Lower lobe of right lung (tissue), 2 donors: ENCODE measurements around the gene RAD51B. TPM values are rescaled to one million over a fixed set of nuclear protein-coding genes. Genes with fewer than 3 reads are reported as not detected.

Experiments
- ATAC-seq, 2 donors: fragments of 200-7000 bp; cut with Tn5 transposase; one replicate each; pipeline ENCODE4 v1.9.1; 2020 to 2022; ENCODE audit warnings: mild to moderate bottlenecking in 2 of 2, moderate library complexity in 2 of 2
- DNase-seq: peaks from one replicate; pipeline ENCODE4 v3.0.0-alpha.2; 2020
- H3K27ac ChIP-seq: fragments of 200-600 bp; one replicate; pipeline ENCODE4 v1.8.0; 2022
- H3K27me3 ChIP-seq: fragments of 200-600 bp; one replicate; pipeline ENCODE4 v1.8.0; 2022; ENCODE audit warnings: low read depth
- H3K36me3 ChIP-seq: fragments of 200-600 bp; one replicate; pipeline ENCODE4 v1.8.0; 2022; ENCODE audit warnings: mild to moderate bottlenecking
- H3K4me1 ChIP-seq: fragments of 200-600 bp; one replicate; pipeline ENCODE4 v1.8.0; 2022
- H3K4me3 ChIP-seq: fragments of 200-600 bp; one replicate; pipeline ENCODE4 v1.8.0; 2022; ENCODE audit warnings: mild to moderate bottlenecking
- H3K9me3 ChIP-seq: fragments of 200-600 bp; one replicate; pipeline ENCODE4 v1.8.0; 2022
- CTCF ChIP-seq: fragments of 200-600 bp; IDR thresholded peaks from one replicate; pipeline ENCODE4 v1.8.0; 2022; ENCODE audit warnings: antibody characterized with exemption, mild to moderate bottlenecking
- intact Hi-C: fragments of 100-400 bp; cut with DNase I; formaldehyde crosslinking; loops from one replicate; pipeline ENCODE4 v1.11.0; 2022
- total RNA-seq: library from RNA; stranded (reverse); fragmentation: NEBNext Ultra II Directional; extraction: Animal tissue kit (Norgen Biotek cat#: 25700); gene quantifications from one replicate; pipeline ENCODE4 v1.2.1, GENCODE V29; 2021
- donor health status: DM: no; HTN: yes; CAD: no; lungs with severe emphysema.

RAD51B gene
- total RNA-seq, 1 donor from 2014 or later = 22.2 TPM

GRCh38 chr14:68774771-68775613 lies 955.4 kb downstream of the RAD51B start:
- H3K27ac ChIP-seq = no peak overlapping the region

GRCh38 chr14:68775614-68776126 lies 956.1 kb downstream of the RAD51B start:
- H3K9me3 ChIP-seq = no peaks in the 10 kb centered on the region
- ATAC-seq (no peak), DNase-seq (no peak)
- no peak overlapping the region for H3K4me3 ChIP-seq
- H3K36me3 ChIP-seq = no peaks in the 10 kb centered on the region
- peaks cover 49% of the 10 kb centered on the region for H3K4me1 ChIP-seq
- H3K27ac ChIP-seq = no peak overlapping the region
- TF ChIP-seq CTCF = no peak
- intact Hi-C loops = no loop called here
- H3K27me3 ChIP-seq = no peaks in the 10 kb centered on the region

More at GRCh38 chr14:68774771-68775613, 955.4 kb downstream of the RAD51B start:
- no peaks in the 10 kb centered on the region for H3K27me3 ChIP-seq
- ATAC-seq (no peak), DNase-seq (no peak)
- no peak for TF ChIP-seq CTCF
- H3K9me3 ChIP-seq = no peaks in the 10 kb centered on the region
- H3K4me1 ChIP-seq = peaks cover 44% of the 10 kb centered on the region
- no peaks in the 10 kb centered on the region for H3K36me3 ChIP-seq
- intact Hi-C loops = no loop called here
- no peak overlapping the region for H3K4me3 ChIP-seq

DNA sequence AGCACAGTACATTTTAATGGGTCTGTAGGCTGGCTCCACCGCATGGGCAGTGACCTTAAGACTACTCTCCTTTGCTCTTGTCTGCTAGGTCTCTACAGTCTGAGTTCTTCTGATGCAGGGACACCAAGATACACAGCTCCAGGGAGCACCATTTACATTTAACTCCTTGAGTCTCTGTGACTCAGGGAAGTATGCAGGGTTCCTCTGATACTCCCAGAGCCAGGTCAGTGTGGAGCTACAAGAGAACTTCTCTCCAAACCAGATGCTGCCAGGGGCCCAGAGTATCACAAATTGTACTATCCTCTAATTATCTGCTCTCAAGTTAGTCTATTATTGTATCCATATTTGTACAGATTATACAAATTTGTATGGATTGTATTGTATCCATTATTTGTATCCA lies 958.1 kb downstream of the RAD51B start:
- Histone ChIP-seq H3K4me3 (no peak overlapping the region), H3K36me3 (no peaks in the 10 kb centered on the region), H3K27me3 (no peaks in the 10 kb centered on the region), H3K9me3 (no peaks in the 10 kb centered on the region), H3K27ac (no peak overlapping the region), H3K4me1 (peaks cover 50% of the 10 kb centered on the region)
- ATAC-seq (no peak), DNase-seq (no peak)
- no peak for TF ChIP-seq CTCF
- intact Hi-C loops = no loop called here

Other genes starting within 250 kb of the RAD51B start
- gene PIGH, start 219.5 kb upstream of the RAD51B start, total RNA-seq = 17.2 TPM
- gene ARG2, start 199.9 kb upstream of the RAD51B start, total RNA-seq = 0.77 TPM
- 108 TPM for gene VTI1B, start 145.1 kb upstream of the RAD51B start, total RNA-seq
- gene RDH11, start 124.0 kb upstream of the RAD51B start, total RNA-seq = 50.4 TPM
- 0.38 TPM for gene RDH12, start 117.9 kb upstream of the RAD51B start, total RNA-seq
- gene ZFYVE26, start 3.2 kb upstream of the RAD51B start, total RNA-seq = 56.7 TPM